ENCODE measurements around the gene FOXL3.

The FOXL3 gene

GRCh38 chr7:292226-292625 lies 2.3 kb downstream of the FOXL3 start:
- TF ChIP-seq POLR2AphosphoS5 (IDR thresholded peaks at IDR 0.05; ENCODE audit: low read depth, low read length) (no peak), FOXP2 (optimal IDR thresholded peaks at IDR 0.05; ENCODE audit: borderline replicate concordance, extremely low read depth, extremely low read length, insufficient read depth) (no peak)

GRCh38 chr7:292826-293225 lies 2.9 kb downstream of the FOXL3 start:
- TF ChIP-seq TAF1 (IDR thresholded peaks at IDR 0.05; ENCODE audit: borderline replicate concordance, insufficient read depth, low read length) (no peak), REST (IDR thresholded peaks at IDR 0.05; ENCODE audit: insufficient read depth in 1 of 2, low read depth in 2 of 2, low read length in 2 of 2) (no peak), SIN3A (IDR thresholded peaks at IDR 0.05; ENCODE audit: borderline replicate concordance, insufficient read depth, low read length) (no peak)

GRCh38 chr7:293681-294439 lies 3.9 kb downstream of the FOXL3 start:
- TF ChIP-seq SIN3A (IDR thresholded peaks at IDR 0.05; ENCODE audit: borderline replicate concordance, insufficient read depth, low read length) (no peak), FOXP2 (optimal IDR thresholded peaks at IDR 0.05; ENCODE audit: borderline replicate concordance, extremely low read depth, extremely low read length, insufficient read depth) (no peak), POLR2AphosphoS5 (IDR thresholded peaks at IDR 0.05; ENCODE audit: low read depth, low read length) (no peak), REST (IDR thresholded peaks at IDR 0.05; ENCODE audit: insufficient read depth in 1 of 2, low read depth in 2 of 2, low read length in 2 of 2) (no peak), TAF1 (IDR thresholded peaks at IDR 0.05; ENCODE audit: borderline replicate concordance, insufficient read depth, low read length) (no peak)

- TF ChIP-seq FOXP2 (optimal IDR thresholded peaks at IDR 0.05; ENCODE audit: borderline replicate concordance, extremely low read depth, extremely low read length, insufficient read depth) (no peak), REST (IDR thresholded peaks at IDR 0.05; ENCODE audit: insufficient read depth in 1 of 2, low read depth in 2 of 2, low read length in 2 of 2) (no peak), TAF1 (IDR thresholded peaks at IDR 0.05; ENCODE audit: borderline replicate concordance, insufficient read depth, low read length) (no peak), POLR2AphosphoS5 (IDR thresholded peaks at IDR 0.05; ENCODE audit: low read depth, low read length) (no peak), SIN3A (IDR thresholded peaks at IDR 0.05; ENCODE audit: borderline replicate concordance, insufficient read depth, low read length) (no peak)
Measured at GRCh38 chr7:294440-295154, 4.6 kb downstream of the FOXL3 start.

GRCh38 chr7:295155-296154 lies 5.5 kb downstream of the FOXL3 start:
- TF ChIP-seq FOXP2 (optimal IDR thresholded peaks at IDR 0.05; ENCODE audit: borderline replicate concordance, extremely low read depth, extremely low read length, insufficient read depth) (no peak), SIN3A (IDR thresholded peaks at IDR 0.05; ENCODE audit: borderline replicate concordance, insufficient read depth, low read length) (no peak), REST (IDR thresholded peaks at IDR 0.05; ENCODE audit: insufficient read depth in 1 of 2, low read depth in 2 of 2, low read length in 2 of 2) (no peak), TAF1 (IDR thresholded peaks at IDR 0.05; ENCODE audit: borderline replicate concordance, insufficient read depth, low read length) (no peak), POLR2AphosphoS5 (IDR thresholded peaks at IDR 0.05; ENCODE audit: low read depth, low read length) (no peak)
